Endometrial microvascular endothelial cells (primary cell): Measurements from ENCODE around the gene ZNF853. TPM values are rescaled to one million over a fixed set of nuclear protein-coding genes. Genes with fewer than 3 reads are reported as not detected.

Experiments used
- total RNA-seq: library from RNA; depleted of rRNA; stranded (reverse); fragments of >200 nt; gene quantifications from one replicate; pipeline ENCODE4 v1.2.3, GENCODE V29; 2015; ENCODE audit errors: inconsistent ontology term

ZNF853 gene
- total RNA-seq, 1 donor from 2014 or later = not detected

Other genes starting within 250 kb of the ZNF853 start
- gene RAC1, start 241.1 kb upstream of the ZNF853 start, total RNA-seq = 136 TPM
- 19.2 TPM for gene DAGLB, start 167.7 kb upstream of the ZNF853 start, total RNA-seq
- gene KDELR2, start 131.5 kb upstream of the ZNF853 start, total RNA-seq = 149 TPM
- 0.84 TPM for gene GRID2IP, start 64.1 kb upstream of the ZNF853 start, total RNA-seq
- gene ZDHHC4, start 38.2 kb upstream of the ZNF853 start, total RNA-seq = 29.8 TPM
- gene INTS15, start 25.6 kb upstream of the ZNF853 start, total RNA-seq = 23.3 TPM
- 7.4 TPM for gene ZNF316, start 21.7 kb downstream of the ZNF853 start, total RNA-seq
- gene ZNF12, start 91.3 kb downstream of the ZNF853 start, total RNA-seq = 7.4 TPM
- not detected for gene RSPH10B2, start 138.5 kb downstream of the ZNF853 start, total RNA-seq
- gene CCZ1B, start 210.7 kb downstream of the ZNF853 start, total RNA-seq = 14.3 TPM